ENCODE results near the gene XAB2. TPM values are rescaled to one million over a fixed set of nuclear protein-coding genes. Genes with fewer than 3 reads are reported as not detected.

XAB2 gene
- total and polyA plus RNA-seq, 2 experiments from 2014 or later = 12.2 to 33.0 TPM

DNA sequence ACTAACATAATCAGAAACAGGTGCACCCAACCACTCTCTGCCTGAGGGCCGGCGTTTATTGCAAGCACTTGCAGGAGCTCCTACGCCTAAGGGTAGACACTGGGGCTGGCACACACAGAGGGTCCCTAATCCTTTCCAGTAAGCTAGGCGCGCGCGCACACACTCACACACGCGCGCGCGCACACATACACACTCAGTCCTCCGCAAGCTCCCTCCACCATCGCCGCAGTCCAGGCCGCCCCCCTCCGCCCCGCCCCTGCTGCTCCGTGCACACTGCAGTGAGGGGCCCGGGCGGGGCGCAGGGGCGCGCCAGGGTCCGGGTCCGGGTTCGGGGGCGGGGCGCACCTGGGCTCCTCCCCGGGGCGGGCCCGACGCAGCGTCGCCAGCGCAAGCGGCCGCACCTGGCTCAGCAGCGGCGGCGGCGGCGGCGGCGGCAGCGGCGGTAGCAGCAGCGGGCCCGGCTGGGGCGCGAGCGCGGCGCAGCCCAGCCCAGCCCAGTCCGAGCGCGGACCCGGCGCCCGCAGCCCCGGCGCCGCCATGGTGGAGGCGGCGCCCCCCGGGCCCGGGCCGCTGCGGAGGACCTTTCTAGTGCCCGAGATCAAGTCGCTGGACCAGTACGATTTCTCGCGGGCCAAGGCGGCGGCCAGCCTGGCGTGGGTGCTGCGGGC, 33.7 kb downstream of the XAB2 start, which contains the start of gene CAMSAP3:
Gene CAMSAP3, plus strand, starts transcription at position 398 of the 668 bp plus-strand sequence. Its CDS starts 140 bp downstream, at position 538.
- no peaks in the 10 kb centered on the region for H3K4me1 ChIP-seq (ENCODE audit: insufficient read depth)
- no peaks in the 10 kb centered on the region for H3K9me2 ChIP-seq (ENCODE audit: insufficient read depth)
- no peaks in the 10 kb centered on the region for H3K9me3 ChIP-seq (ENCODE audit: low read depth)
- no peaks in the 10 kb centered on the region for H3K79me2 ChIP-seq (ENCODE audit: insufficient read depth)
- TF ChIP-seq EZH2phosphoT487 (IDR thresholded peaks at IDR 0.05; ENCODE audit: insufficient read depth, low read depth) (no peak), EZH2 (IDR thresholded peaks at IDR 0.05; ENCODE audit: insufficient read depth, poor library complexity, severe bottlenecking) (peak; percentile 81)
- in situ Hi-C loops (cut with MboI) = no loop called here
- no peaks in the 10 kb centered on the region for H4K20me1 ChIP-seq (ENCODE audit: insufficient read depth)
- DNase-seq = peak; percentile 39
- peaks cover 40% of the 10 kb centered on the region for H3K27me3 ChIP-seq (replicated peaks; ENCODE audit: insufficient read depth)
- no peaks in the 10 kb centered on the region for H3K36me3 ChIP-seq (ENCODE audit: low read depth)
- no peak within 1 kb of the TSS for H2AFZ ChIP-seq
- H3K27ac ChIP-seq = no peak within 1 kb of the TSS
- no peaks in the 10 kb centered on the region for H3F3A ChIP-seq (ENCODE audit: insufficient read depth)
- 1 to 3% methylated on average over 33 to 43 of the region's 78 CpGs for WGBS, 2 experiments (ENCODE audit: low coverage in 1 of 2, low lambda C conversion rate in 2 of 2, missing lambda C conversion rate in 2 of 2)
- peak within 1 kb of the TSS; percentile 42 for H3K4me2 ChIP-seq (ENCODE audit: unreplicated experiment)
- no peak within 1 kb of the TSS for H3K9ac ChIP-seq
- no peak within 1 kb of the TSS for H3K4me3 ChIP-seq

DNA sequence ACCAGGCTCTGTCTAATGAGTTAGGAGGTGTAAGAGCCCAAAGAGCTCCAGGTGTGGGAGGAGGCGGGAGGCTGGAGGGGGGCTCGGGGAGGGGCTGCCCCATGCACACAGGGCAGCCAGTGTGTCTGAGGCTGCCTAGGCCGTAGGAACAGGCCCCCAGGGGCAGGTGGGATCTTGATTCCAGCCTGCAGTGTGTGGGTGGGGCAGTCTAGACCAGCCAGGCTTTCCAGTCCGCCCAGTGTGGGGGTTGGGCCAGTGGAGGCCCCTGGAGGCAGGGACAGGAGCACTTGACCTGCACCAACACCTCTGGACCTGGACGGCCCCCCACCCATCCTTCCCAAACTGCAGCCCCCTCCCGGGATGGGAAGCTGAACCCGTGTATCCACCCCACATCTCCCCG, 39.1 kb downstream of the XAB2 start:
- 38 to 40% methylated on average over 7 to 8 of the region's 8 CpGs for WGBS, 2 experiments (ENCODE audit: low coverage in 1 of 2, low lambda C conversion rate in 2 of 2, missing lambda C conversion rate in 2 of 2)
- H3K4me1 ChIP-seq (ENCODE audit: insufficient read depth) = no peaks in the 10 kb centered on the region
- H3K27me3 ChIP-seq (replicated peaks; ENCODE audit: insufficient read depth) = peaks cover 21% of the 10 kb centered on the region
- TF ChIP-seq EZH2phosphoT487 (IDR thresholded peaks at IDR 0.05; ENCODE audit: insufficient read depth, low read depth) (no peak), EZH2 (IDR thresholded peaks at IDR 0.05; ENCODE audit: insufficient read depth, poor library complexity, severe bottlenecking) (no peak)
- H4K20me1 ChIP-seq (ENCODE audit: insufficient read depth) = no peaks in the 10 kb centered on the region
- no peak overlapping the region for H3K27ac ChIP-seq
- H2AFZ ChIP-seq = no peak overlapping the region
- H3K79me2 ChIP-seq (ENCODE audit: insufficient read depth) = no peaks in the 10 kb centered on the region
- no peaks in the 10 kb centered on the region for H3K9me2 ChIP-seq (ENCODE audit: insufficient read depth)
- H3K4me2 ChIP-seq (ENCODE audit: unreplicated experiment) = no peak overlapping the region
- in situ Hi-C loops (cut with MboI) = no loop called here
- H3F3A ChIP-seq (ENCODE audit: insufficient read depth) = no peaks in the 10 kb centered on the region
- no peak overlapping the region for H3K4me3 ChIP-seq
- H3K36me3 ChIP-seq (ENCODE audit: low read depth) = no peaks in the 10 kb centered on the region
- H3K9ac ChIP-seq = no peak overlapping the region
- no peak for DNase-seq
- H3K9me3 ChIP-seq (ENCODE audit: low read depth) = no peaks in the 10 kb centered on the region

DNA sequence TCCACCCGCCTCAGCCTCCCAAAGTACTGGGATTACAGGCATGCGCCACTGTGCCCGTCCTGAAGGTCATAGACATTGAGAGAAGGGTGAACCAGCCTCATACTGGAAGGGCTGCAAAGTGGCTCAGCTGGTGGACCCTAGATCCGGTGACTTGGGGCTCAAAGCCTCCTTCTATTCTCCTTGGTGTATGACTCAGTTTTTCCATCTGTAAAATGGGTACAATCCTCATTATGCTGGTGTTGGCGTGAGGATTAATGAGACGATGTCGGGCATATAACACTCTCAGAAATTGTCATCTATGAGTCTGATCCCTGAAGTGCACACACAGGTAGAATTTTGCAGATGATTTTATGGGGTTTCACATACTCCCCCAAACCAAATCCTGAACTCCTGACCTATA, 39.5 kb downstream of the XAB2 start:
- in situ Hi-C loops (cut with MboI) = no loop called here
- no peak overlapping the region for H2AFZ ChIP-seq
- 63 to 64% methylated on average over 7 of the region's 7 CpGs for WGBS, 2 experiments (ENCODE audit: low coverage in 1 of 2, low lambda C conversion rate in 2 of 2, missing lambda C conversion rate in 2 of 2)

DNA sequence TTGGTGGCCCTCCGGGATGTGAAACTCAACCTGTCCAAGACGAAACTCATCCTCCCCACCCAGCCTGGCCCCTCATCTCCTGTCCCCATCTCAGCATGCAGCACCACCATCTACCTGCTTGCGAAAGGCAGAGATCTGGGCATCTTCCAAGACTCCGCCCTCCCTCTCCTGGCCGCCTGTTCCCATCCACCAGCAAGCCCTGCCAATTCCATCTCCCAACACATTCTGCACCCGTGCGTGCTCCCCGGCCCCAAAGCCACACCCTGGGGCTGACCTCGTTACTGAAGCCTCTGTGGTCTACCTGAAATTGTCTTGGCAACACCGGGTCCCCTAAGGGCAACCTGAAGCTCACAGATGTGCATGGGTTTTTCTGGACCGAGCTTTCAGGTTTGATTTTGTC, 46.9 kb downstream of the XAB2 start:
- Histone ChIP-seq H3K27ac (no peak overlapping the region), H3K79me2 (ENCODE audit: insufficient read depth) (no peaks in the 10 kb centered on the region), H3K9me3 (ENCODE audit: low read depth) (no peaks in the 10 kb centered on the region), H3K4me2 (ENCODE audit: unreplicated experiment) (no peak overlapping the region), H3F3A (ENCODE audit: insufficient read depth) (no peaks in the 10 kb centered on the region), H4K20me1 (ENCODE audit: insufficient read depth) (no peaks in the 10 kb centered on the region), H3K9ac (no peak overlapping the region), H3K9me2 (ENCODE audit: insufficient read depth) (no peaks in the 10 kb centered on the region), H3K4me3 (no peak overlapping the region), H3K4me1 (ENCODE audit: insufficient read depth) (no peaks in the 10 kb centered on the region), H3K36me3 (ENCODE audit: low read depth) (no peaks in the 10 kb centered on the region), H3K27me3 (replicated peaks; ENCODE audit: insufficient read depth) (peaks cover 5% of the 10 kb centered on the region; the same call in 1 of the 2 replicates), H2AFZ (no peak overlapping the region)
- WGBS, 2 experiments (ENCODE audit: low coverage in 1 of 2, low lambda C conversion rate in 2 of 2, missing lambda C conversion rate in 2 of 2) = 47 to 49% methylated on average over 11 of the region's 11 CpGs
- TF ChIP-seq EZH2 (IDR thresholded peaks at IDR 0.05; ENCODE audit: insufficient read depth, poor library complexity, severe bottlenecking) (no peak), EZH2phosphoT487 (IDR thresholded peaks at IDR 0.05; ENCODE audit: insufficient read depth, low read depth) (no peak)
- in situ Hi-C loops (cut with MboI) = no loop called here
- DNase-seq = no peak

More for the DNA sequence above, 39.5 kb downstream of the XAB2 start:
- H3K9ac ChIP-seq = no peak overlapping the region
- no peak overlapping the region for H3K27ac ChIP-seq
- no peaks in the 10 kb centered on the region for H3K79me2 ChIP-seq (ENCODE audit: insufficient read depth)
- no peaks in the 10 kb centered on the region for H4K20me1 ChIP-seq (ENCODE audit: insufficient read depth)
- no peaks in the 10 kb centered on the region for H3K36me3 ChIP-seq (ENCODE audit: low read depth)
- no peaks in the 10 kb centered on the region for H3K9me2 ChIP-seq (ENCODE audit: insufficient read depth)
- no peak for DNase-seq
- no peaks in the 10 kb centered on the region for H3K9me3 ChIP-seq (ENCODE audit: low read depth)
- H3K4me3 ChIP-seq = no peak overlapping the region
- peaks cover 20% of the 10 kb centered on the region for H3K27me3 ChIP-seq (replicated peaks; ENCODE audit: insufficient read depth)
- H3K4me1 ChIP-seq (ENCODE audit: insufficient read depth) = no peaks in the 10 kb centered on the region
- TF ChIP-seq EZH2phosphoT487 (IDR thresholded peaks at IDR 0.05; ENCODE audit: insufficient read depth, low read depth) = no peak
- no peak for TF ChIP-seq EZH2 (IDR thresholded peaks at IDR 0.05; ENCODE audit: insufficient read depth, poor library complexity, severe bottlenecking)
- H3F3A ChIP-seq (ENCODE audit: insufficient read depth) = no peaks in the 10 kb centered on the region
- H3K4me2 ChIP-seq (ENCODE audit: unreplicated experiment) = no peak overlapping the region
